Colonic mucosa (tissue), 4 donors: Measurements from ENCODE around the gene OR2T5. TPM values are rescaled to one million over a fixed set of nuclear protein-coding genes. Genes with fewer than 3 reads are reported as not detected.
"Not testable (repeated sequence)": the region's sequence is repeated elsewhere in the genome, so short reads cannot be mapped to it uniquely, and the experiment has no call there.

ENCODE experiments used
- DNase-seq: peaks from one replicate; pipeline ENCODE4 v3.0.0-alpha.2; 2020
- H3K27ac ChIP-seq: fragments of 200-600 bp; one replicate; pipeline ENCODE4 v1.8.0; 2021
- H3K27me3 ChIP-seq: fragments of 200-600 bp; one replicate; pipeline ENCODE4 v1.8.0; 2021
- H3K36me3 ChIP-seq: fragments of 200-600 bp; one replicate; pipeline ENCODE4 v1.8.0; 2021
- H3K4me1 ChIP-seq: fragments of 200-600 bp; one replicate; pipeline ENCODE4 v1.8.0; 2021; ENCODE audit warnings: mild to moderate bottlenecking
- H3K4me3 ChIP-seq: fragments of 200-600 bp; one replicate; pipeline ENCODE4 v1.8.0; 2021
- H3K9ac ChIP-seq, 2 donors: one replicate each; pipeline ENCODE4 v1.7.0; 2013; ENCODE audit warnings: control low read depth in 2 of 2, low read depth in 2 of 2, low read length in 2 of 2
- H3K9me3 ChIP-seq: fragments of 200-600 bp; one replicate; pipeline ENCODE4 v1.8.0; 2021
- CTCF ChIP-seq: fragments of 200-600 bp; IDR thresholded peaks from one replicate; pipeline ENCODE4 v1.8.0; 2022; ENCODE audit warnings: antibody characterized with exemption, mild to moderate bottlenecking
- intact Hi-C: fragments of 100-400 bp; cut with DNase I; formaldehyde crosslinking; loops from one replicate; pipeline ENCODE4 v1.14.1; 2022
- total RNA-seq, 2 donors: library from RNA; stranded (reverse); fragmentation: NEBNext Ultra II Directional in 1 of 2; extraction: Animal tissue kit (Norgen Biotek cat#: 25700) in 1 of 2; gene quantifications; one replicate each; pipeline ENCODE4 v1.2.1, GENCODE V29; 2021
- donor health status: healthy.
- donor health status: DM: no; HTN: no; CAD: no.
- donor health status: DM: no; HTN: no; CAD: no.

Gene OR2T5
- total RNA-seq, 2 donors from 2014 or later, result not detected

- Histone ChIP-seq H3K27ac (no peak overlapping the region), H3K4me1 (no peaks in the 10 kb centered on the region), H3K36me3 (no peaks in the 10 kb centered on the region), H3K27me3 (no peaks in the 10 kb centered on the region), H3K9me3 (no peaks in the 10 kb centered on the region), H3K4me3 (no peak overlapping the region), H3K9ac (no peak overlapping the region)
- no peak for DNase-seq
- intact Hi-C loops, result no loop called here
- TF ChIP-seq CTCF, result no peak
These were observed 33.5 kb downstream of the OR2T5 start for GRCh38 chr1:248521856-248522255.

DNA sequence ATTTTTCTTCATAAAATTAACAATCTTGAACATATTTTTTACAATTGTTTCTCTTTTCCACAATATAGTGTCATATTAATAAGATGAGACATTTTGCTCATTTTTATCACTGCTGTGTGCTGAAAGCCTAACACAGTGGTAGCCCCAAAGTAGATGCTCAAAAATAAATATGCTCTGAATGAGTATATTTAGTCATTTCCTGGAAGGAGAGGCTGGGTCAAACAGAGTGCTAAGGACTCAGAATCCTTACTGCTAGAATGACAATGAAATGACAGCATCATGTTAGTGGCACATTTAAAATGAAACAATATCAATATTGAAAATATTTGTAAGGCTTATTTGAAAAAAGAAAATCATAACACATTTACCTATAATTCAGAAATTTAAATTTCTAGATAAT is 49.1 kb downstream of the OR2T5 start:
- intact Hi-C loops, result not testable (repeated sequence)

More for the DNA sequence above, 49.1 kb downstream of the OR2T5 start:
- not testable (repeated sequence) for H3K9me3 ChIP-seq, H3K4me1 ChIP-seq, H3K27me3 ChIP-seq, H3K36me3 ChIP-seq, H3K27ac ChIP-seq, H3K9ac ChIP-seq, H3K4me3 ChIP-seq, DNase-seq

Other genes starting within 250 kb of the OR2T5 start
- not detected for gene OR2T33, start 210.6 kb upstream of the OR2T5 start, total RNA-seq
- gene OR2T12, start 185.2 kb upstream of the OR2T5 start, total RNA-seq, result not detected
- gene OR2M7, start 164.0 kb upstream of the OR2T5 start, total RNA-seq, result not detected
- gene OR14C36, start 139.8 kb upstream of the OR2T5 start, total RNA-seq, result not detected
- gene OR2T4, start 126.9 kb upstream of the OR2T5 start, total RNA-seq, result not detected
- not detected for gene OR2T6, start 112.8 kb upstream of the OR2T5 start, total RNA-seq
- gene OR2T1, start 85.5 kb upstream of the OR2T5 start, total RNA-seq, result not detected
- gene OR2T2, start 43.0 kb upstream of the OR2T5 start, total RNA-seq, result not detected
- gene OR2T3, start 15.2 kb upstream of the OR2T5 start, total RNA-seq, result not detected
- not detected for gene OR2G6, start 19.5 kb downstream of the OR2T5 start, total RNA-seq
- gene OR2T29, start 74.2 kb downstream of the OR2T5 start, total RNA-seq, result not detected
- gene OR2T34, start 86.2 kb downstream of the OR2T5 start, total RNA-seq, result not detected
- gene OR2T10, start 109.1 kb downstream of the OR2T5 start, total RNA-seq, result not detected
- gene OR2T11, start 146.5 kb downstream of the OR2T5 start, total RNA-seq, result not detected
- gene OR2T35, start 156.7 kb downstream of the OR2T5 start, total RNA-seq, result not detected
- not detected for gene OR2T27, start 166.9 kb downstream of the OR2T5 start, total RNA-seq
- not detected for gene OR14I1, start 214.2 kb downstream of the OR2T5 start, total RNA-seq